Putamen (tissue), 1 donor: ENCODE results near the gene MAPKAP1.

Source experiments
- DNase-seq: peaks from one replicate; pipeline ENCODE4 v3.0.0-alpha.2; 2016; ENCODE audit warnings: low spot score

Gene MAPKAP1

DNA sequence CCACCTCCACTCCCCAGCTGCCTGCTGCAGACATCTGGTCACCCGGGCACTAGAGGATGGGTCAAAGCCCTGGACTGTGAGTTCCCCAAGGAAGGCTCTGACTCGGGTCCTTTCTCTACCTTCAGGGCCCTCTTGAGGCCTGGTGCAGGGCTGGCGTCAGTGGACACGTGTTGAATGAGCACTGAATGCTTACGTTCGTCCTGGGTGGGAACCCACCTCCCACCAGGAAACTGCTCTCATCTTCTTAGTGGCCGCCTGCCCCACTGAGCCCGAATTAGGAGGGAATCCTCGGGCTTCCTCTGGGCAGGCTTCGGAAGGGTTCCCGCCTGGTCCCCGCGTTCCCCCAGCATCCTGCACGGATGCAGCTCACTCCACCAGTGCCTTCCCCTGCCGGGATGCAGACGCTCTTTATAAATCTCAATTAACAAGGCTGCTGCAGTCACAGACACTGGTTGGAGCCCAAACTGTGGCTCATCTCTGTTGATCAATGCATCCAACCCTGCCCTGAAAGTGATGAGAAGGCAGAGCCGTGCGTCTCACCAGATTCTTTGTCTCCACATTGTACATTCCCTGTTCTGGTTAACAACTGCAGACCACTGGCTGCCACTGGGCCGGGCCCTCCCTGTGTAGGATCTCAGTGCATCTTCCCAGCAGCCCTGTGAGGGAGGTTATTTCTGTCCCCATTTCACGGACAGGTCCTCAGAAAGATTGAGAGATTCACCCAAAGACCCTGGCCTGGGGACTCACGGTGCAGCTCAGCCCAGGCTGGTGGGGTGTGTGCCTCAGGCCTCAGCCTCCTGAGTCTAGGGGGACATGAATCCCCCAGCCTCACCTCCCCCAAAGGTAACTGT is 276.6 kb downstream of the MAPKAP1 start:
- DNase-seq, result no peak

DNA sequence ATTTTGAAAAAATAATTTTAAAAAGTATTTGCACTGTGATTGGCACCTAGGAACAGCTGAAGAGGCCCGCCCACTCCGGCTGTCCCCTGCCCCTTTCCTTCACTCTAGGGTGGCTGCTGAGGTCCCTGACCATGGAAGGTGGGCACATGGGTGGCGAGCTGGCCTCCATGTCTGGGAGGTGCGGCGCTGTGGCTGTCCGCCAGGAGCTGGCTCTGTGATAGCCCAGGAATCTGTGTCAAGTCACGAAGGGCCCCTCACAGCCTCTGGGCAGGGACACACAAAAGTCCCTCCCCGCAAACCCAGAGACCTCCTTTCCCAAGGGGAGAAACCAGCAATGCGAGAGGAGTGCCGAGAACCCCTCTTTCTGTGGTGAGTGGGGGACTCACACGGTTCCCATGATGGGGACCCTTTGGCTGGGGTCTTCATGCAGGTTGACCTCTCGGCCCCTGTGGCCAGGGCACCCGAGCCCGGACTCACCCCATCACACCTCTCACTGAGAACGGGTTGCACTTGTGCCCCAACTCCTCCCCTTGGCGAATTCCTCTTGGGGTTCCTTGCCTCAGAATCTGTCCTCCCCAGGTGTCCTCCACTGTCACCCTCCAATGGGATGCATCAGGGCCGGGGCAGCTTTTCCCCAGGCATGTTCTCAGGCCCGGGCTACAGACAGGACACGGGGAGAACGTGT is 277.4 kb downstream of the MAPKAP1 start:
- no peak for DNase-seq

DNA sequence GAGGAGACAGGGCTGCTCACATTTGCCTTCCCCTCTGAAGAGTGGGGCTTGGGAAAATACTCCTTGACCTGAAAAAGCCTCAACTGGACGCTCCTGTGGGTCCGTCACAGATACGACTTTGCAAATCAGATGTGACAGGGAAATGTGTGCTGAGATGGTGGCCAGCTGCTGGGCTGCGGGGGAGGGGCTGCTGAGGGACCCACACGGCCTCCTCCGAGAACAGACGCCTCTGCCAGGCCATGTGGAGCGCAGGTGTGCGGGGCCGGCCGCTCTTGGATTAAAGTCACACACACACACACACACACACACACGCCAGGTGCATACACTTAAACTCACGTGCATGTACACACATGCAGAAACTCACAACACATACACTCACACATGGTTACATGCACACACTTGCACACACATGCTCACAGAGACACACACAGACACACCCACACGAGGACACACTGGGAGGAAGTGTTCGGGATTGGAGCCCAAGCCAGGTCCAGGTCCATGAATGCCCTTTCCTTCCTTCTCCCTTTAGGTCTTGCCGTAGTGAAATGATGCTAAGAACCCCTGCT is 278.0 kb downstream of the MAPKAP1 start:
- no peak for DNase-seq

DNA sequence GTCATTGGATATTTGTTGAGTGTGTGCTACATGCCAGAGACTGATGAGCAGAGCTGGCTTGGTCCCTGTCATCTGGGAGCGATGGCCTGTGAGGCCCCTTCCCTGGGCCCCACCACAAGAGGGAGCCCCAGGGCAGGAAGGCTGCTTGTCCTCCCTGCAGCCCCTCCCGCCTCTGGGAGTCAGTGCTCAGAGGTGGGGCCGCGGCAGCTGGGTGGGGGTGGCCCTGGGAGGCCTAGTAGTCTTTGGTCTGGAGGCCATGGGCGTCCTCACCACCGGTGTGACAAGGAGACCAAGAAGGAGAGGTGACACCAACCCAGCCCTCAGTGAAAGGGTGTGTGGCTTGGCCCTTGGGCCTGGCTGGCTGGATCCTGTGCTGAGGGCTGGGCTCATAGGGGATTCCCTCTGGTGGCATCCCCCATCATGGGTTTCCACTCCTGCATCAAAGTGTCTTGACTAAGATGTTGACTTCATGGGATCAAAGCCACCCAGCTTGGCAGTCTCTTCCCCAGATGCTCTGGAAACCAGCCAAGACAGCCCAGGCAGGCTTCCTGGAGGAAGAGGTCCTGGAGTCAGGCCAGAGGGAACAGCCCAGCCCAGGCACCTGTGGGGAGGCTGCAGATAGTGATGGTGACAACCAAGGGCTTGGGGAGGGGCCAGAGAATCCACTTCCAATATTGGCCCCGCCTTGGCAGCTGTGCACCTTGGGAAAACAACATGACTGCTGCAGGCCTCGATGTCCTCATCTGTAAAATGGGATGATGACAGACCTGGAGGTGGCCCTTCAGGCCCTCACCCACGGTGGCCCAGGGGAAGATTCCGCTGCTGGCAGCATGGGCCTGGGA is 278.7 kb downstream of the MAPKAP1 start:
- no peak for DNase-seq

DNA sequence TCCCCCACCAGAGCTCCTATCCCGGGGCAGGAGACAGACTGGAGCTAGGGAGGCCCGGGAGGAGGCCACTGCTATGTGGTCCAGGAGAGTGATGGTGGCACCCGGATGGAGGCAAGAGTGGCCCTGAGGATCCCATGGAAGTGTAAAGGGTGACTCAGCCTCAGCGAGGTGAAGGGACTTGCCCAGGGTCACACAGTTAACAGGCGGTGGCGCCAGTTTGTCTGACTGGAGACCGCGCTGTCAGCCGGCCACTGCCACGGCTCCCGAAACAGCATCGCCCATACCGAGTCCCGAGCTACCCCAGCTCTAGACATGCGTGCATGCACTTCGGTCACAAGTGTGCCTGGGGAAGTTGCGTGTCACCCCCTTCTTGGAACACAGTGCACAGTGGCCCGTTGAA is 279.5 kb downstream of the MAPKAP1 start:
- DNase-seq, result no peak

DNA sequence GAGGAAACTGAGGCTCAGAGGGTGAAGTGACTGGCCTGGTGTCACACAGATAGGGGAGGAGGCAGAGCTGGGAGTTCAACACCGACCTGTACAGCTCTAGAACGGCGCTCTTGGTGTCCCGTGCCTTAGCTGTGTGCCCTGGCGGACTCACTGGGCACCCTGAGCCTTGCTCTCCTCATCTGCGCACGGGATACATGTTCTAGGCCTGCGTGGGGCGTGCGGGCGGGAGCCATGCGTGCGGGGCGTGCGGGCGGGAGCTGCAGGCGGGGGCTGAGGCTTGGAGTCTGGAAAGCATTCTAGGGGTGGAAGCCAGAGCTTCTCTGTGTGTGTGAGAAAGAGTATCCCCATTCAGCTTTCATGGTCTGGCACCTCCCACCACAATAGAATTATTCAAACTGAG is 280.1 kb downstream of the MAPKAP1 start:
- no peak for DNase-seq

DNA sequence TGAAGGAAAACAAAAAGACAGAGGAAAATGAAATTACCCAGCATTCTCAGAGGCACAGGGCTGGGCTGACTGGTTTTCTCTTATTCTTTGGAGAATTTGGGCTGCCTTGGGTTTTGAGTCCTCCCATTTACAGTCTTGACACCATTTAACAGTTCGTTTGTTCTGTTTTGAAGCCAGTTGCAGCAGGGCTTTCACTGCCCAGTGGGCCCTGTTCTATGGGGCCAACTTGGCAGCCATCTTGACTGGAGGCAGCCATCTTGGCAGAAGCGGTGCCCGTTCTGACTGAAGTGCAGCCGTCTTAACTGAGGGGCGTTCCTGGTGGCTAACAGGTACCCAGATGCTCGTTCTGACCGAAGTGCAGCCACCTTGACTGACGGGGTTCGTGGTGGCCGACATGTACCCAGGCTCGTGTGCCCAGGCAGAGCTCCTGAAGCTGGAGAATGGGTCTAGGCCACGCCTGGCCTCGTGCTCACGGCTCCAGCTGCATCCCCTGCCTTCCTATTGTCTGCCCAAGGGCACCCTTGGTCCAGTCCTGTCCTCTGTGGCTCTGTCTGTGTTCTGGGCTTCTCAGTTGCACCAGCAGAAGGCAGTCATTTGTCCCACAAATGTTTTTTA is 281.0 kb downstream of the MAPKAP1 start:
- no peak for DNase-seq

DNA sequence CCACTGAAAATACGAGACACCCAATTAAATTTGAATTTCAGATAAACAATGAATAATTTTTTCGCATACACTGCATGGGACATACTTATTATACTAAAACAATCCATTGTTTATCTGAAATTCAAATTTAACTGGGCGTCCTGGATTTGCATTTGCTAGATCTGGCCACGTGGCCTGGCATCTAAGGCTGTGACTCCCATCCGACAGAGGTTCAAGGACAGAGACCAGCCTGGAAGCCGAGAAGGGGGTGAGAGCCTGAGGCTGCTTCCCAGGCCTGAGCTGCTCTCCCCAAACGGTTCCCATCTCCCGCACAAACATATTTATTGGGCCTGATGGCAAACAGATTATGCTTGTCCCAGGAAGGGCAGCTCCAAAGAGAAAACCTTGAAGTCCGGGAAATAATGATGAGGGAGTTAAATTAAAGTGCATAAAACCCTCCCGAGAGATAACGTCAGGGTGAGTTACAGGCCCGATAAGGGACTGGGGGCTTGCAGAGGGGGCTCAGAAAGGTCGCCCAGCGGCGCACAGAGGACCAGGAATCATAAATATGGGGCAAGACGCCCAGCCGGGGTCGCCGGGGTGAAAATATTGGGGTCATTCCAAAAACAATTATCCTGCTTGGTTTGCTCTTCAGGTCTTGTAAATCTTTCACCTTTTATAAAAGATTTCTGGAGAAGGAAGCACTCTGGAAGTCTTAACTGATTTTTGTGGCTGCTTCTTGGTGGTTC is 281.7 kb downstream of the MAPKAP1 start:
- DNase-seq, result no peak

DNA sequence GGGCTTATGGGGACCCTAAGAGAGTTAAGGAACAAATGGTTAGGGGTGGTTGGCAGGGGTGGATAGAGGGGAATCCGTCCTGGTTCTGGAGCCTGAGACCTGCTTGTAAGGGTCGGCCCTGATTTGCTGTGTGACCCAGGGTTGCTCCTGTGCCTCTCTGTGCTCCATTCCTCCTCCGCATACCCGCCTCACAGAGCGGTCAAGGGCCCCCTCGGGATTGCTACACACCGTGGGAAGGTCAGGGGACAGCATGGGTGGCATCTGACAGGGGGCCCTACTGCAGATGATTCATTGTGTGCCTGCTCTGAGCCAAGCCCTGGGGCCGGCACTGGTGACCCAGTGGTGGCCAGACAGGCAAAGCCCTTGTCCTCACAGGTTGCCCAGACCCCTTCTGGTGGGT is 283.0 kb downstream of the MAPKAP1 start:
- DNase-seq, result no peak

DNA sequence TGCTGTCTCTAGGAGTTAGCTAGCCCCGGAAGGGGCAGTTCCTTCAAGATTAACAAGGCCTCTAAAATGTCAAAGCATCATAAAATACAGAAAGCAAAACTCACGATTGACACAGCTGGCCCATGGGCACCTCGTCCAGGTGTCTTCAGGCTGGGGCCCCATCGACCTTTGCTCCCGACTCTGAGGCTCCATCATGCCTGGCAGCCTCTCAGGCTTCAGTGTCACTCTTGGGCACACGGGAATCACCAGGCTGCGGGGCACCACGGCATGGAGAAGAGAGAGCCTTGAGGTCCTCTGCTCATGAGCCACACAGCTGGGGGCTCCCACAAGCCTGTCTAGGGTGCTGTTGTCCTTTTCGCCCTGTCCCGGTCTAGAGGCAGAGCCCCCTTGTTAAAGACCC is 284.2 kb downstream of the MAPKAP1 start:
- DNase-seq, result no peak

DNA sequence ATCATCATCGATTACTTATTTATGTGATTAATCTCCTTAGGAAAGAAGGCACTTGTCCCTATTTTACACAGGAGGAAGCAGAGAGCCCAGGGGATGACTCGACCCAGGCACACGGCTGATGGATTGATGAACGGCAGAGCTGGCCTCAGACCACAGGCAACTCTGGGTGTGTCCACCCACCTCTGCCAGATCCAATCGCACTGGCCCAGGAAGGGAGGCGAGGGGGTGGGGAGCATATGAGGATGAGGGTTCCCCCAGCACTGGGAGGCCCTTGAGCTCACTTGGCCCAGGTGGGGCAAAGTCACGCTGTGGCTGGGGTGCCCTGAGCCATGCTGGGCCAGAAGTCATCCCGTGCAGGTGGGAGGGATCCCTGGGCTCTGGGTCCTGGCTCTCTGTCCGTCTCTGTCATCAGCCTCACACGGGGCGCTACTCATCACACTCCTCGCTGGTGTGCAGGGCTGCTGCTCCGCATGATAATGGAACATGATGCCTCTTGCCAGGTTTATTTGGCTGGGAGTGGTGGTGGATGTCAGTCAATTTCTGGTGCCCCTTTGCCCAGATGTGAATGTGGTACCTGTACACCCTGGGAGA is 285.3 kb downstream of the MAPKAP1 start:
- no peak for DNase-seq

DNA sequence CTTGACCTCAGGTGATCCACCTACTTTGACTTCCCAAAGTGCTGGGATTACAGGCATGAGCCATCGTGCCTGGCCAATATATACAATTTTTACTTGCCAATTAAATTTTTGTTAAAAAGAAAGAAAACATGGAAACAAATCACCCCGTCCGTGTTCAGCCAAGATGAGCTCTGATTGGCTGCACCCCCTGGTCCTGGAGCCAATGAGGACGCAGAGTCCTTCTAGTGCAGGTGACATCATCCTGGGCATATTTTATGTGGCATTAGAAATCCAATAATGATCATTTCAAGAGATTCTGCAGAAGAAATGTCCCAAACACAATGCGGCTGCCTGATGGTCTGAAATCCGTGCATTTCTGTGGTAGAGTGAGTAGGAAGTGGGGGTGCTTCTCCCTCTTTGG is 285.8 kb downstream of the MAPKAP1 start:
- DNase-seq, result no peak

DNA sequence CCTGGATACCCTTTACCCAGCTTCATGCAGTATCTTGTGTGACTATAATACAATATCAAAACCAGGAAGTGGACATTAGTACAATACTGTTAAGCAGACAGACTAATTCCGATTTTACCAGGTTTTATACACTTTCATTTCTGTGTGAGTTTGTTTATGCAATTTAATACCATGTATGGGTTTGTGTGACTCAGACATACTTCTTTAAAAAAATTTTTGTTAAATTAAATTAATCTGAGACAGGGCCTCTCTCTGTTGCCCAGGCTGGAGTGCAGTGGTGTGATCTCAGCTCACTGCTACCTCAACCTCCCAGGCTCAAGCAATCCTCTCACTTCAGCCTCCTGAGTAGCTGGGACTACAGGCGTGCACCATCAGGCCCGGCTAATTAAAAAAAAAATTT is 288.6 kb downstream of the MAPKAP1 start:
- DNase-seq, result no peak

DNA sequence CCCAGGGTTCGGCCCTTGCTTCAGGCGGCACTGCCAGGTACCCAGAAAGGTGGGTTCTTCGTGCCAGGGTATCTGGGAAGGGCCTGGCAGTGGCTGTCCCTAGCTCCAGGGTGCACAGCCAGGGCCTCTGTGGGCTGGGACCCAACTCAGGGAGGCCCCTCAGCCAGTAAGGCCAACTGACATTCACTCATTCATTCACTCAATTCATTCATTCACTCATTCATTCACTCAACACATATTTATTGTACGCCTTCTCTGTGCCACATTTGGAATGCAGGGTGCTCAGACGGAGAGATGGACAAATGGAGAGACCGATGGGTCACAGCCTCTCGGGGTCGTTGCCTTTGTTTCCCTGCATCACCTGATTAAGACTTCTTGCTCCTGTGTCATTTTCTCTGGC is 290.5 kb downstream of the MAPKAP1 start:
- no peak for DNase-seq

DNA sequence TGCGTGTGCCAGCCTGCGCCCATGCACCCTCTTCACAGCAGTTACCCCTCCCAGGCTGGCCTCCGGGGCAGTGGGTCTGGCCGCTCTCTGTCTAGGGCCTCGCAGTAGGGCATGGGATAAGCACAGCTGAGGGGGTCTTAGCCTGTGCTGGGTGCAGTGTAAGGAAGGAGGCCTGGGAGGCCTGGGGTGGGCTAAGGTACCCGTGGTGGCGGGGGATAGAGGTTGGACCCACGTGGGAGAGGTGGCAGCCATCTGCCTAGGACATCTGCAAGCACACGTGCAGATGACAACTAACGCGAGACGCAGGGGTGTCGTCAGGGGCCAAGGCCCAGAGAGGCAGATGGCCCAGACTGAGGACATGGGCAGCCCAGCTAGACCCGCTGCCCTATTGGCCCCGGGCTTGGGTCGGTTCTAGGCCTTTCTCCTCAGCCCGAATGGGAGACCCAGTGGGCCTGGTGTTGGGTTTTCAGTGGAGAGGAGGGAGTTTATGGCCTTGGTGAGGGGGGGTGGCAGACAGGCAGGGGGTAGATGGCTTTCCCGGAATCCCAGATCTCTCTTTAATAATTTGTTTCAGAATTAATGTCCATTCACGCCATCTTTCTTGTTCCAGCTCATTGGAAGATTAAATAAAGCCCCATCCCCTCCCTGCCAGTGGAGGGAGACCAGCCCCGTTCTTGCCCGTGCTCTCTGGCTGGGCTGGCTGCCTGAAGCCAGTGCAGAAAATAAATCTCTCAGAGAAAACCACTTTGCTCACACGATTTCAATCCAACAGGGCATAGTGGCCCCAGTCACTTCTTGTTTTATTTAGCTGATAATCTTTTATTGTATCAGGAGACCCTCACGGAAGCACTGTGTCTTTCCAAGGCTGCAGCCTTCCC is 291.2 kb downstream of the MAPKAP1 start:
- no peak for DNase-seq

DNA sequence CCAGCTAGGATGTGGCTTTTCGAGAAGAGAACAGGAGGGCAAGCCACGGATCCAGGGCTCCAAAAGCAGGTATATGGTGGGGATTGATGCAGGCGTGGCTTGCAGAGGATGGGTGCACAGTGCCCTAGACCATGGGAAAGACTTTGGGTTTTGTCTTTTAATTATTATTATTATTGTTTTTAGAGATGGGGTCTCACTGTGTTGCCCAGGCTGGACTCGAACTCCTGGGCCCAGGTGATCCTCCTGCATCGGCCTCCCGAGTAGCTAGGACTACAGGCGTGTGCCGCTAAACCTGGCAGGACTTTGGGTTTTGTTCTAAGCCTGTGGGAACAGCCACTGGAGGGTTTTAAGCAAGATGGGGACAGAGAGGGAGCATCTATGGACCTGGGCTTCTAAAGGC is 293.4 kb downstream of the MAPKAP1 start:
- no peak for DNase-seq

DNA sequence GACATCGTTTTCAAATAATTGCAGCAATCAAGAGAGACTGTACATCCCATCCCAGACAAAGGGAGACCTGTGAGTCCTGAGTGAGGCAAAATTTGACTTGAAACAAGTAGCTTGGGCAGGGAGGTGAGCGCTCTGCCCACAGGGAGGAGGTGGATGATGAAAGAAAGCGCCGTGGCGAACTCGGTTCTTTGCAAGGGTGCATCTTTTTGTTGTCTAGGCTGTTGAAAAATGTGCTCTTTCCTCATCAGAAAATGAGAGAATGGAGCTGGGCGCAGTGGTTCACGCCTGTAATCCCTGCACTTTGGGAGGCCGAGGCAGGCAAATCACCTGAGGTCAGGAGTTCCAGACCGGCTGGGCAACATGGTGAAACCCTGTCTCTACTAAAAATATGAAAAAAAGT is 294.8 kb downstream of the MAPKAP1 start:
- no peak for DNase-seq

DNA sequence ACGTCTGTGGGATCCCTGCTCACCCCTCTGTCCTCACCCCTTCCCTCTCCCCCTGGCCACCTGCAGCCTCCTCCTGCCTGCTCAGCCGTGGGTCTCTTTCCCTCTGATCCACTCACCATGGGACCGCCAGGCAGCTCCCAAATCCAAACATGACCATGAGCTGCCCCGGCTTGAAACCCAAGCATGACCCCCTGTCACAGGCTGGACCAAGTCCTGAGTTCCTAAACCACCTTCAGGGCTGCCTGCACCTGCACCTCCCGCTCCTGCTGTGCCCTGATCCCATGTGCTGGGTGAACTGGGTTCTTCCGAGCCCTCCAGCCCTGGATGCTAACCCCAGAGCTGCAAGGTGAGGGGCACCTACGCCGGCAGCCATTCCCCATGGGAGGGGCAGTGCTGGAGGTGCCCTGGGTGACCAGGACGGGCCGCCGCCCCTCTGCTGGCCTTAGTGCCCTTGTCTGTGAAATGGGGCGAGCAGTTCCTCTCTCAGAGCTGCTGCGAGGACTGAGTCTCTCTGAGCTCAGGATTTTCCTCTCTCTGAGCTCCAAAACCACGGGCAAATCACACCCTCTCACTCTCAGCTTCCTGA is 295.7 kb downstream of the MAPKAP1 start:
- DNase-seq, result no peak

DNA sequence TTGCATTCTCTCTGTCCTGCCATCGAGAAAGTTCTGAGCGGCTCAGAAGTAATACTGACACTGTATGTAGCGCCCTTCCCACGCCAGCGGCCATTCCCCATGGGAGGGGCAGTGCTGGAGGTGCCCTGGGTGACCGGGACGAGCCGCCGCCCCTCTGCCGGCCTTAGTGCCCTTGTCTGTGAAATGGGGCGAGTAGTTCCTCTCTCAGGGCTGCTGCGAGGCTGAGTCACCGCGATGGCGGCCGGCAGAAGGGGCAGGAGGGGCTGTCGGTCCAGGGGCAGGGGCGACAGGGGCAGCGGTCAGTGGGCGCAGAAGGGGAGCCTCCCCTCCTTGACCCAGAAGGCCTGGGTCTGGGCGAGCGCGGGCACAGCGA is 296.5 kb downstream of the MAPKAP1 start:
- DNase-seq, result no peak
